Measurements from ENCODE around the gene SPARC.

The SPARC gene

DNA sequence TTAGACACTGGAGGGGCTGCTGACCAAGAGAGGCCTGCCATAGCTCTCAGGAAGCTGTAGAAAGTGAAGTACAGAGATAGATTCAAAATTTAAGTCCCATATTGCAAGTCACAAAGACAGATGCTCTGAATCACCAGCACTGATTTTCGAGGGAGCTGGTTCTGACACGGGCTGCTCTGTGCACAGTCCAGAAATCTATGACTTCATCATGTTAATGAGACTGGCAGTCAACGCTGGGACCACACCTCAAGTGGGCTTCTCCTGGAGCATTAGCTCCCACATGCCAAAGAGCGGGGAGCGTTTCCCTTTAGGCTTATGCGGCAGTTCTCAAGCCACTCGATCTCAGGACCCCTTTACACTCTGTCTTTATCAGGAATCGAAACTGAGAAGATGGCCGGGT, 61.4 kb downstream of the SPARC start:
- DNase-seq (ENCODE audit: low spot score) = no peak
- Histone ChIP-seq H3K4me3 (no peak overlapping the region), H3K27ac (no peak overlapping the region)
- TF ChIP-seq, protein P1, sequence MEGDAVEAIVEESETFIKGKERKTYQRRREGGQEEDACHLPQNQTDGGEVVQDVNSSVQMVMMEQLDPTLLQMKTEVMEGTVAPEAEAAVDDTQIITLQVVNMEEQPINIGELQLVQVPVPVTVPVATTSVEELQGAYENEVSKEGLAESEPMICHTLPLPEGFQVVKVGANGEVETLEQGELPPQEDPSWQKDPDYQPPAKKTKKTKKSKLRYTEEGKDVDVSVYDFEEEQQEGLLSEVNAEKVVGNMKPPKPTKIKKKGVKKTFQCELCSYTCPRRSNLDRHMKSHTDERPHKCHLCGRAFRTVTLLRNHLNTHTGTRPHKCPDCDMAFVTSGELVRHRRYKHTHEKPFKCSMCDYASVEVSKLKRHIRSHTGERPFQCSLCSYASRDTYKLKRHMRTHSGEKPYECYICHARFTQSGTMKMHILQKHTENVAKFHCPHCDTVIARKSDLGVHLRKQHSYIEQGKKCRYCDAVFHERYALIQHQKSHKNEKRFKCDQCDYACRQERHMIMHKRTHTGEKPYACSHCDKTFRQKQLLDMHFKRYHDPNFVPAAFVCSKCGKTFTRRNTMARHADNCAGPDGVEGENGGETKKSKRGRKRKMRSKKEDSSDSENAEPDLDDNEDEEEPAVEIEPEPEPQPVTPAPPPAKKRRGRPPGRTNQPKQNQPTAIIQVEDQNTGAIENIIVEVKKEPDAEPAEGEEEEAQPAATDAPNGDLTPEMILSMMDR (IDR thresholded peaks at IDR 0.05) = no peak

DNA sequence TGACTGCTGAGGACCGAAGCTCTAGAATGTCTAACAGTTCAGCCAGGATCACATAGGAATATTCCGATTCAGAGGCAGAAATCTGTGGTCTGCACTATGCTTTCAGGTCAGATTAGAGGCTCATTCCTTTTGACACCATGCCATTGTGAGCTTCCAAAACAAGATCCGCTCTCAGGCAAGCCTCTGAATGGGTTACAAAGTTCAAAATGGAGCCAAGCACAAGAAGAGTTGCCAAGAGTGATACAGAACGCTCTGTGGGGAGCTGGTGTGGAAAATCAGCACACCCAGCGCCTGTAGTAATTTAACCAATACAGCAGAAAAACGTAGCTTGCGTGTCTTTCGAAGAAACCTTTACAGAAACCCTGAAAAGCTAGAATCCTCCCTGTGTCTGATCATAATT, 62.2 kb downstream of the SPARC start:
- Histone ChIP-seq H3K27ac (no peak overlapping the region), H3K4me3 (no peak overlapping the region)
- TF ChIP-seq, protein P1 (IDR thresholded peaks at IDR 0.05) = no peak
- DNase-seq (ENCODE audit: low spot score) = no peak

DNA sequence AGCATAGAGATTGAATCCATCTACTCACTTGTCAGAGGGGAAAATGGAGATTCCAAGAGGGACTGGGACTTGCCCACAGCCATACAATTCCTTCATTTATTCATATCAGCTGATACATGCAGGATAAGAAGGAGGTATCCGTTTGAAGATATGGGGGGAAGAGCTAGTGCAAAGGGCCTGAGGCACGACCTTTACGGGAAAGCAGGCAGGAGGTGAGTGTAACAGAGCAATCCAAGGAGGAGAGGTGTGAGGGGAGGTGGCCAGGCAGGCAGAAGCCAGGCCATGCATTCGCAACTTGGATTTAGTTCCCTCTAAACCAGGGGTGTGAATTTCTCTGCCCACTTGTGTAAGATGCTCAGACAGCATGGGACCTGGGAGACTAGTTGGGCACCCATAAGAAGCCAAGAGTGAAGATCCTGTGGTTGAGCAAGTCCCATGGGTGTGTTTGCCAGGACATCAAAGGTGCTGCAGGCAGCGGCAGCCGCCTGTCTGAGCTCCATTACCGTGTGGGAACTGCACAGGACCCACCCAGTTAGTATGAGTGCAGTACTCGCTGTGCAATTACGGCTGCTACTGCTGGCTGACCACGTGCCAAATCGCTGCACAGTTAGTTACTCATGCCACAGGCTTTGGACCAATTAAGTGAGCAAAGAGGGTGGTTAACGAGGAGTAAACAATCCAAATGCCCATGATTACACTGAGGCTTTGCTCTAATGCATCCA, 64.2 kb downstream of the SPARC start:
- TF ChIP-seq, protein P1 (IDR thresholded peaks at IDR 0.05) = no peak

DNA sequence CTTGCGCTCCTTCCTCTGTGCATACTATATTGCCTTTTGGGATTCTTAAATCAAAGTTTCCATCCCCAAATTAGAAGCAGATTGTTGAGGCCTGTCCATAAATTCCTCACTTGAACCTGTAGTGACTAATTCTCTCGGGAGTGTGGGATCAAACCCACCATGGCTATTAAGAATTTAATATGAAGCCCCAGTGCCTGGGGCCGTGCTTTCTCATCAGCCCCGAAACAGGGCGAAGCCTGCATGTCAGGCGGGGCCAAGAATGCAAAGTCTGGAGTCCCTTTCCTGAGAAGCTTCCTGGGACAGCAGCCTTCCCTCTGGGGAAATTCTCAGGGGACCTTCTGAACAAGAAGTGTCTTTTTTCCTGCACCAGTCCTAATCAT, 66.3 kb downstream of the SPARC start:
- TF ChIP-seq, protein P1 (IDR thresholded peaks at IDR 0.05) = no peak
- Histone ChIP-seq H3K27ac (no peak overlapping the region), H3K4me3 (no peak overlapping the region)
- DNase-seq (ENCODE audit: low spot score) = no peak

More for the DNA sequence above, 64.2 kb downstream of the SPARC start:
- DNase-seq (ENCODE audit: low spot score) = no peak
- H3K4me3 ChIP-seq = no peak overlapping the region
- no peak overlapping the region for H3K27ac ChIP-seq

DNA sequence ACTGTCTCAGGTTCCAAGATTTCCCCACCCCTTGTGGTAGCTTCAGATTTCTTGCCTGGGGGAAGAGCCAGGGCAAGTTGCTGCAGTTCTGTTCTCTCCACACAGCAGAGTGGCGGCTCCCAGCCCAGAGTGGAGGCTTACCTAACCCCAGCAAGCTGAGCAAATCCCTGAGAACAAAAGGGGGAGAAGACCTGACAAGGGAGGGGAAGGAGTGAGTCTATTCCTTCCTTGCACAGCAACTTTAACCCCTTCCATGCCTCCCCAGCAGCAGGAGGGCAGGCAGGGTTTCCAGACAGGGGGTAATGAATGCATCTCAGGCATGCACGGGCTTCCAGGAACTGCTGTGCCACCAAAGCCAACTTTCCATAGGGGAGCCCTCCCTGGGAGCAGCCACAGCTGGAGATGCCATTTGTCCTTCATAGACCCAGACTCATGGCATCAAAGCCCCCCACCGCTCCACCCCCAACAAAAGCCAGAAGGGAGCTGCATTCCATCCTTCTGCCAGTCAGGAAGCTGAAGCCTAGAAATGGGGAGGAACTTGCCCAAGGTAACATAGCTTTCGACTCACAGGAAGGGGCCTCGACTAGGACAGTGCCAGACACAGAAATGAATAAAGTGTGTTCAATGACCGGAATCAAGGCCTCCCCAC, 66.8 kb downstream of the SPARC start:
- Histone ChIP-seq H3K27ac (no peak overlapping the region), H3K4me3 (no peak overlapping the region)
- no peak for DNase-seq (ENCODE audit: low spot score)
- TF ChIP-seq, protein P1 (IDR thresholded peaks at IDR 0.05) = no peak

- no peak for DNase-seq (ENCODE audit: low spot score)
- no peak overlapping the region for H3K4me3 ChIP-seq
- TF ChIP-seq, protein P1 (IDR thresholded peaks at IDR 0.05) = no peak
- H3K27ac ChIP-seq = no peak overlapping the region
These were observed 67.8 kb downstream of the SPARC start for GRCh38 chr5:151618907-151619306.

Measured in coronary artery (tissue), 2 donors.